ENCODE results near the gene TMEM43.

TMEM43 gene

DNA sequence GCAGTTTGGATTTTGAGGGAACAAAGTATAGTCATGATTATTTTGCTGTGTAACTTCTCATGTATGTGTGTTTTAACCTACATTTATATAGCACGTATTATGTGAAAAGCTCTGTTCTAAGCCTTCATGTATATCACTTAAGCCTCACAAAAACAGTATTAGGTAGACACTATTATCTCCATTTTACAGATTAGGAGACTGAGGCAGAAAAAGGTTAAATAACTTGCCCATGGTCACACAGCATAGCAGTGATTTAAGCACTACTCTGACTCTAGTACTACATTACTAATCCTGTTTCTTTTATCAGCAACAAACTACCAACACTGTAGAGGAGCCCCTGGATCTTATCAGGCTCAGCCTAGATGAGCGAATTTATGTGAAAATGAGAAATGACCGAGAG lies 56.4 kb downstream of the TMEM43 start:
- DNase-seq = no peak

DNA sequence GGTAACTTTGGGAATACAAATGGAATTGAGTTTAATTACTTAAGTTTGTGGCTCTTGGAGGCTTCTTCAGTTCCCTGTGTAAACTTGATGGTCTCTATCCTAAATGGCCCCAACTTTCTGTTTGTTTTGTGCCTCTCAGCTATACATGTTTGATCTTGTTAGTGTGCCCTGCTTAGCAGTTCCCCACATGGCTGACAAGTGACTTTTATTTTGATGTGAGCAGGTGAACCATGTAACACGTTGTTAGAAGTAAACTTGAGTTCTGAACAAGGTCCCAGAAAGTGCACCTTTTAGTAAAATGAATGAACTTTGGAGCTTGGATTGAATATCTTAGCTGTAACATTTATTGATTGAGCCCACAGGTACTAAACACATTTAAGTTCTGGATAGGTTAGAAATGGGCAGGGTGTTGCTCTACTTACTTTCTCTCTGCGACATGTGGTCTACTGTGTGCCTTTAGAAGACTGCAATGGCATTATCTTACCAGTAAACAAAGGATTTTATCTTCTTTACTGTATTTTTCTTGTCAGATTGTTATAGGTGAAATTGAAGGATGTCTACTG lies 58.2 kb downstream of the TMEM43 start:
- DNase-seq = no peak

DNA sequence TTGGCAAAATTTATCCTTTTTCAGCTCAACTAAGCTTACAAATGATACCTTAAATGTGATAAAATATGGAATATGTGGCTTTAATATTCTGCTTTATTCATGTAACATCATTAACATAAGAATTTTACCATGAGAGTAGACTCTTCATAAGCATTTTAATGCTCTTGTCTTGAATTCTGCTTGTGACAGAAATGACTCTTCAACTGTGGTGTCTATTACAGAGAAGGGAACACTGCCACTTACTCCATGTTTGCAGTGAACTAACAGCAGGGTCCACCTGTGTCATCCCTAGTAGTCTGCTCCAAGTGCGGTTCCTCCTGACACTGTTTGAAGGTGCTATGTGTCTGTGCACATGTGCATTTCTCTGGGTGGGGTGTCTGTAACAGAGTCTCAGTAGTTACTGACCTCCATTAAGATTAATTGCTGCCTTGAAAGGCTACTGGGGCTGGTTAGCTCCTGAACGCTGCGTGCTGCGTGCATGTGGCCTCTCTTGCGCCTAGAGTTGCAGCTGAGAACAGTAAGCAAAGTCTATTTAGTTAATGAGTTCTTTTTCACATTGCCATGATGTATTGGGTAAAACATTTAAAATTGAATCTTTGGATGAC lies 62.1 kb downstream of the TMEM43 start:
- no peak for DNase-seq

DNA sequence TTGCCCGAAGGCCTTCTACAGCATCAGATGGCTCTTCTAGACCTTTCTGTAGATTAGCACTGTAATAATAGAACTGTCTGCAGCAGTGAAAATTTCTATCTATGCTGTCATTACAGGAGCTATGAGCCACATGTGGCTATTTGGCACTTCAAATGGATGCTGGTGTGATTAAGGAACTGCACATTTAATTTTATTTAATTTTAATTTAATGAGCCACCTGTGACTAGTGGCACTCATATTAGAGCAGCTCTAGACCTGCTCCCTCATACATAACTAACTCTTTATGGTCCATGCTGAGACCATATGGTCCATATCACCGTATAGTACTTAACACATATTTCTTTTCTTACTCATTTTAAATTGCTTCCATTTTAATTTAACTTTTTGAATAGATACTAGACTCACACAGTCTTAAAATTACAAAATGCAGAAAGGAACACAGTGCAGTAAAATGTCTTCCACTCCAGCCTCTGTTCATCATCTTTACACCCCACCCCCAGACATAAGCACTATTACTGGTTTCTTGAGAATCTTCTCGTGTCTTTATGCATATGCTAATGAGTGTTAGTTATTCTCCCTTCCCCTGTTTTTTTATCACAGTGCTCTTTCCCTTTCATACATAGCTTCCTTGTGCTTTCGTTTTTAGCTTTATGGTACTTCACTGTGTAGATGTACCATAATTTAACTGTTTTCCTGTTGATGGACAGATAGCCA lies 63.3 kb downstream of the TMEM43 start:
- no peak for DNase-seq

Measured in effector CD8-positive, alpha-beta T cell (primary cell).